DND-41 (cell line): ENCODE data around the gene CHRDL1.

Experiments used
- CTCF ChIP-seq: IDR thresholded peaks from 2 replicates; pipeline ENCODE4 v1.5.1; 2012; ENCODE audit warnings: borderline replicate concordance, low read length, moderate library complexity, mild to moderate bottlenecking; ENCODE audit not compliant: poor library complexity, severe bottlenecking; ENCODE audit errors: extremely low read depth
- EZH2 ChIP-seq: IDR thresholded peaks from 3 replicates; pipeline ENCODE4 v1.6.1; 2012; ENCODE audit warnings: borderline replicate concordance, low read depth, mild to moderate bottlenecking, moderate library complexity, low read length, inconsistent platforms; ENCODE audit not compliant: severe bottlenecking

DNA sequence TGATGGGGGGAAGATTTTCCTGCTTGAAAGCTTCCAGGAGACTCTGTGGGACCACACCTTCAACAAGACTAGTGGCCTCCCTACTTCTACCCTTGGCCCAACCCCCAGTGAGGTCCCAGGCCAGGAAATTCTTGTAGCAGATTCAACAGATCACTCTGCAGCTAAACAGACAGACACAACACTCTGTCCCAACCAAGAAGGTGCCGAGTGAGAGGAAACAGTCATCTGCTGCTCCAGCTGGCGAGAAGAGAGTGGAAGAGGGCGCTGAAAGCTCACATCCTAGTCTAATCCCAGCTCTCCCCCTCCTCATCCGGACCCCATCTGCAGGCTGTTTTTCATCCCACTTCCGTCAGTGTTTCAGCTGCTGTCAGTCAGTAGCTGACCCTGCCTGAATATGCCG is 63.4 kb downstream of the CHRDL1 start:
- TF ChIP-seq CTCF (no peak), EZH2 (no peak)
